ENCODE measurements around the gene CGB7. TPM values are rescaled to one million over a fixed set of nuclear protein-coding genes. Genes with fewer than 3 reads are reported as not detected.

CGB7 gene
- total and polyA plus RNA-seq, 2 donors (not counting 1 experiment from before 2014, with no cell fraction given) = not detected

GRCh38 chr19:49016067-49016839 is 41.3 kb downstream of the CGB7 start:
- Histone ChIP-seq H3K9ac (ENCODE audit: low read length) (no peak overlapping the region), H3K27ac (ENCODE audit: low read length in 2 of 2) (no peak overlapping the region), H3K79me2 (ENCODE audit: control insufficient read depth, insufficient read depth, low read length) (no peaks in the 10 kb centered on the region), H3K27me3 (replicated peaks in 1 of 4; ENCODE audit: control extremely low read depth in 1 of 4, control insufficient read depth in 3 of 4, insufficient read depth in 4 of 4, low read length in 3 of 4) (peaks cover 0 to 9% (median 2%) of the 10 kb centered on the region in 4 experiments), H2AFZ (ENCODE audit: insufficient read depth, low read depth, low read length, poor library complexity, severe bottlenecking) (no peak overlapping the region), H3K4me1 (ENCODE audit: control insufficient read depth in 2 of 2, insufficient read depth in 2 of 2, low read length in 2 of 2) (peaks cover 24 to 38% of the 10 kb centered on the region in 2 donors), H3K4me2 (replicated peaks; ENCODE audit: low read depth, low read length, poor library complexity, severe bottlenecking) (no peak overlapping the region), H3K9me3 (ENCODE audit: control extremely low read depth in 1 of 3, control insufficient read depth in 2 of 3, insufficient read depth in 1 of 3, low read length in 2 of 3) (no peaks in the 10 kb centered on the region), H3K4me3 (ENCODE audit: control extremely low read depth in 1 of 5, extremely low read depth in 1 of 5, insufficient read depth in 1 of 5, low read depth in 2 of 5, low read length in 4 of 5) (no peak overlapping the region), H3K36me3 (replicated peaks in 1 of 2; ENCODE audit: control extremely low read depth in 1 of 2, control insufficient read depth in 1 of 2, extremely low read depth in 1 of 2, insufficient read depth in 2 of 2, low read length in 1 of 2) (peaks cover 0 to 15% of the 10 kb centered on the region in 2 experiments), H4K20me1 (ENCODE audit: control insufficient read depth, insufficient read depth, low read length, poor library complexity, severe bottlenecking) (no peaks in the 10 kb centered on the region)
- H3K4me1 Mint-ChIP-seq = peaks cover 31% of the 10 kb centered on the region
- H3K27ac Mint-ChIP-seq = no peak overlapping the region
- 98% methylated on average over 15 of the region's 29 CpGs for WGBS (ENCODE audit: insufficient coverage)
- H3K9me3 Mint-ChIP-seq (ENCODE audit: insufficient read depth) = no peaks in the 10 kb centered on the region
- CTCF ChIA-PET = no interaction called here
- ATAC-seq (ENCODE audit: low read depth) = no peak
- DNase-seq = peak; percentile 11
- intact Hi-C loops (cut with micrococcal nuclease) = no loop called here
- H3K4me3 Mint-ChIP-seq = peak overlapping the region; percentile 39
- POLR2A ChIA-PET = no interaction called here
- H3K27me3 Mint-ChIP-seq = no peaks in the 10 kb centered on the region
- no peak for TF ChIP-seq EZH2 (IDR thresholded peaks at IDR 0.05; ENCODE audit: borderline replicate concordance, insufficient read depth, low read depth, low read length, poor library complexity, severe bottlenecking)
- TF ChIP-seq CTCF (IDR thresholded peaks at IDR 0.05) = no peak

- Histone ChIP-seq H3K79me2 (ENCODE audit: control insufficient read depth, insufficient read depth, low read length) (no peaks in the 10 kb centered on the region), H3K9ac (ENCODE audit: low read length) (no peak overlapping the region), H2AFZ (ENCODE audit: insufficient read depth, low read depth, low read length, poor library complexity, severe bottlenecking) (no peak overlapping the region), H3K27ac (ENCODE audit: low read length in 2 of 2) (no peak overlapping the region), H3K4me1 (ENCODE audit: control insufficient read depth in 2 of 2, insufficient read depth in 2 of 2, low read length in 2 of 2) (peaks cover 15 to 25% of the 10 kb centered on the region in 2 donors), H4K20me1 (ENCODE audit: control insufficient read depth, insufficient read depth, low read length, poor library complexity, severe bottlenecking) (no peaks in the 10 kb centered on the region), H3K9me3 (ENCODE audit: control extremely low read depth in 1 of 3, control insufficient read depth in 2 of 3, insufficient read depth in 1 of 3, low read length in 2 of 3) (no peaks in the 10 kb centered on the region), H3K4me2 (replicated peaks; ENCODE audit: low read depth, low read length, poor library complexity, severe bottlenecking) (no peak overlapping the region), H3K36me3 (replicated peaks in 1 of 2; ENCODE audit: control extremely low read depth in 1 of 2, control insufficient read depth in 1 of 2, extremely low read depth in 1 of 2, insufficient read depth in 2 of 2, low read length in 1 of 2) (peaks cover 0 to 26% of the 10 kb centered on the region in 2 experiments), H3K4me3 (ENCODE audit: control extremely low read depth in 1 of 5, extremely low read depth in 1 of 5, insufficient read depth in 1 of 5, low read depth in 2 of 5, low read length in 4 of 5) (no peak overlapping the region), H3K27me3 (replicated peaks in 1 of 4; ENCODE audit: control extremely low read depth in 1 of 4, control insufficient read depth in 3 of 4, insufficient read depth in 4 of 4, low read length in 3 of 4) (peaks cover 0 to 9% (median 2%) of the 10 kb centered on the region in 4 experiments)
- Mint-ChIP-seq H3K27ac (no peak overlapping the region), H3K4me1 (peaks cover 18% of the 10 kb centered on the region), H3K9me3 (ENCODE audit: insufficient read depth) (no peaks in the 10 kb centered on the region), H3K4me3 (no peak overlapping the region), H3K27me3 (no peaks in the 10 kb centered on the region)
- DNase-seq = no peak
- intact Hi-C loops (cut with micrococcal nuclease) = no loop called here
- no peak for ATAC-seq (ENCODE audit: low read depth)
- WGBS (ENCODE audit: insufficient coverage) = 93% methylated on average over 18 of the region's 18 CpGs
- CTCF ChIA-PET = no interaction called here
- POLR2A ChIA-PET = no interaction called here
- TF ChIP-seq CTCF (IDR thresholded peaks at IDR 0.05) (no peak), EZH2 (IDR thresholded peaks at IDR 0.05; ENCODE audit: borderline replicate concordance, insufficient read depth, low read depth, low read length, poor library complexity, severe bottlenecking) (no peak)
Observed at GRCh38 chr19:49014870-49015255, 42.7 kb downstream of the CGB7 start.
